ENCODE measurements around the gene WDR33.

GRCh38 chr2:127763776-127764175 lies 47.2 kb downstream of the WDR33 start:
- TF ChIP-seq CTCF (IDR thresholded peaks at IDR 0.05) (no peak), POLR2A (IDR thresholded peaks at IDR 0.05) (no peak)

All from right lobe of liver (tissue), 4 donors.